Mesothelial cell of epicardium (in vitro differentiated cells): ENCODE measurements around the gene RAD18. TPM values are rescaled to one million over a fixed set of nuclear protein-coding genes. Genes with fewer than 3 reads are reported as not detected.

ENCODE experiments used
- DNase-seq, 2 experiments: peaks; one replicate each; pipeline ENCODE4 v3.0.0; 2021; ENCODE audit warnings: low spot score in 2 of 2; ENCODE audit not compliant: unreplicated experiment in 2 of 2
- H3K27ac Mint-ChIP-seq: 2 replicates; pipeline ENCODE4 v1.8.0; 2021; ENCODE audit warnings: mixed read lengths
- H3K27me3 Mint-ChIP-seq: 2 replicates; pipeline ENCODE4 v1.8.0; 2021; ENCODE audit warnings: low read depth, mixed read lengths
- H3K36me3 Mint-ChIP-seq: 2 replicates; pipeline ENCODE4 v1.8.0; 2021; ENCODE audit warnings: mixed read lengths
- H3K4me1 Mint-ChIP-seq: 2 replicates; pipeline ENCODE4 v1.8.0; 2021; ENCODE audit warnings: mixed read lengths
- H3K4me3 Mint-ChIP-seq: 2 replicates; pipeline ENCODE4 v1.8.0; 2021; ENCODE audit warnings: mild to moderate bottlenecking, moderate library complexity, mixed read lengths
- H3K9me3 Mint-ChIP-seq: 2 replicates; pipeline ENCODE4 v1.8.0; 2021; ENCODE audit warnings: mixed read lengths
- CTCF ChIP-seq: fragments of 200-600 bp; sonication (generic); IDR thresholded peaks from one replicate; pipeline ENCODE4 v1.5.0; 2021; ENCODE audit warnings: antibody characterized with exemption; ENCODE audit not compliant: unreplicated experiment
- total RNA-seq: library from RNA; stranded (reverse); gene quantifications from 3 replicates; pipeline ENCODE4 v1.2.1, GENCODE V29; 2021

Gene RAD18
- total RNA-seq, 1 donor from 2014 or later = 23.2 TPM

GRCh38 chr3:8968375-8968882 is 5.2 kb upstream of the RAD18 start:
- TF ChIP-seq CTCF = no peak
- H3K9me3 Mint-ChIP-seq = no peaks in the 10 kb centered on the region
- peaks cover 1% of the 10 kb centered on the region for H3K27me3 Mint-ChIP-seq
- H3K4me3 Mint-ChIP-seq = no peak overlapping the region
- peaks cover 27% of the 10 kb centered on the region for H3K4me1 Mint-ChIP-seq
- no peaks in the 10 kb centered on the region for H3K36me3 Mint-ChIP-seq
- DNase-seq = no peak
- no peak overlapping the region for H3K27ac Mint-ChIP-seq

GRCh38 chr3:8967553-8967952 is 4.3 kb upstream of the RAD18 start:
- peaks cover 36% of the 10 kb centered on the region for H3K4me1 Mint-ChIP-seq
- H3K9me3 Mint-ChIP-seq = no peaks in the 10 kb centered on the region
- TF ChIP-seq CTCF = no peak
- no peaks in the 10 kb centered on the region for H3K36me3 Mint-ChIP-seq
- no peak overlapping the region for H3K4me3 Mint-ChIP-seq
- peak overlapping the region; percentile 47 for H3K27ac Mint-ChIP-seq
- peaks cover 1% of the 10 kb centered on the region for H3K27me3 Mint-ChIP-seq
- no peak for DNase-seq

GRCh38 chr3:8966820-8967348 is 3.6 kb upstream of the RAD18 start:
- H3K36me3 Mint-ChIP-seq = no peaks in the 10 kb centered on the region
- H3K9me3 Mint-ChIP-seq = no peaks in the 10 kb centered on the region
- H3K27ac Mint-ChIP-seq = no peak overlapping the region
- TF ChIP-seq CTCF = no peak
- peaks cover 1% of the 10 kb centered on the region for H3K27me3 Mint-ChIP-seq
- H3K4me1 Mint-ChIP-seq = peaks cover 43% of the 10 kb centered on the region
- DNase-seq = no peak
- no peak overlapping the region for H3K4me3 Mint-ChIP-seq

- no peak for DNase-seq
- H3K27ac Mint-ChIP-seq = no peak overlapping the region
- no peaks in the 10 kb centered on the region for H3K9me3 Mint-ChIP-seq
- H3K27me3 Mint-ChIP-seq = peaks cover 1% of the 10 kb centered on the region
- no peak for TF ChIP-seq CTCF
- no peak overlapping the region for H3K4me3 Mint-ChIP-seq
- peaks cover 47% of the 10 kb centered on the region for H3K4me1 Mint-ChIP-seq
- H3K36me3 Mint-ChIP-seq = no peaks in the 10 kb centered on the region
Measured at GRCh38 chr3:8966150-8966819, 3.0 kb upstream of the RAD18 start.

GRCh38 chr3:8964436-8965370 is 1.4 kb upstream of the RAD18 start:
- H3K4me1 Mint-ChIP-seq = peaks cover 45% of the 10 kb centered on the region
- no peak for TF ChIP-seq CTCF
- H3K27me3 Mint-ChIP-seq = peaks cover 1% of the 10 kb centered on the region
- no peaks in the 10 kb centered on the region for H3K36me3 Mint-ChIP-seq
- peak overlapping the region; percentile 95 for H3K27ac Mint-ChIP-seq
- no peak for DNase-seq
- peak overlapping the region; percentile 95 for H3K4me3 Mint-ChIP-seq
- H3K9me3 Mint-ChIP-seq = no peaks in the 10 kb centered on the region
